Measurements from ENCODE around the gene UNC5C. TPM values are rescaled to one million over a fixed set of nuclear protein-coding genes. Genes with fewer than 3 reads are reported as not detected.
A peak's percentile ranks its signal among the peaks of the same experiment; 100 is the strongest.

The UNC5C gene
- total and polyA plus RNA-seq, 2 donors: 3.7 to 31.5 TPM

- no peak for DNase-seq (ENCODE audit: extremely low spot score)
- Histone ChIP-seq H3K27ac (ENCODE audit: low read depth) (no peak overlapping the region), H3K36me3 (ENCODE audit: insufficient read depth) (no peaks in the 10 kb centered on the region), H3K4me3 (ENCODE audit: low read depth, low read length) (no peak overlapping the region), H3K4me1 (ENCODE audit: insufficient read depth) (no peaks in the 10 kb centered on the region)
- 51% methylated on average over 3 of the region's 3 CpGs for WGBS
Observed at GRCh38 chr4:95540227-95540626, 8.5 kb downstream of the UNC5C start.

- Histone ChIP-seq H3K27ac (ENCODE audit: low read depth) (no peak overlapping the region), H3K36me3 (ENCODE audit: insufficient read depth) (no peaks in the 10 kb centered on the region), H3K4me3 (ENCODE audit: low read depth, low read length) (no peak overlapping the region), H3K4me1 (ENCODE audit: insufficient read depth) (no peaks in the 10 kb centered on the region)
- 68% methylated on average over 5 of the region's 5 CpGs for WGBS
- no peak for DNase-seq (ENCODE audit: extremely low spot score)
Observed at GRCh38 chr4:95539106-95539505, 9.7 kb downstream of the UNC5C start.

- 76% methylated on average over 3 of the region's 3 CpGs for WGBS
- no peak overlapping the region for H3K4me3 ChIP-seq (ENCODE audit: low read depth, low read length)
- H3K36me3 ChIP-seq (ENCODE audit: insufficient read depth): no peaks in the 10 kb centered on the region
- no peak for DNase-seq (ENCODE audit: extremely low spot score)
- no peaks in the 10 kb centered on the region for H3K4me1 ChIP-seq (ENCODE audit: insufficient read depth)
- H3K27ac ChIP-seq (ENCODE audit: low read depth): no peak overlapping the region
Observed at GRCh38 chr4:95537863-95538488, 10.8 kb downstream of the UNC5C start.

- no peak overlapping the region for H3K4me3 ChIP-seq (ENCODE audit: low read depth, low read length)
- H3K36me3 ChIP-seq (ENCODE audit: insufficient read depth): no peaks in the 10 kb centered on the region
- no peaks in the 10 kb centered on the region for H3K4me1 ChIP-seq (ENCODE audit: insufficient read depth)
- H3K27ac ChIP-seq (ENCODE audit: low read depth): peak overlapping the region; percentile 23
- no peak for DNase-seq (ENCODE audit: extremely low spot score)
- 66% methylated on average over 8 of the region's 8 CpGs for WGBS
Observed at GRCh38 chr4:95537191-95537590, 11.6 kb downstream of the UNC5C start.

GRCh38 chr4:95536650-95537049 lies 12.1 kb downstream of the UNC5C start:
- Histone ChIP-seq H3K4me3 (ENCODE audit: low read depth, low read length) (no peak overlapping the region), H3K27ac (ENCODE audit: low read depth) (no peak overlapping the region), H3K4me1 (ENCODE audit: insufficient read depth) (no peaks in the 10 kb centered on the region), H3K36me3 (ENCODE audit: insufficient read depth) (no peaks in the 10 kb centered on the region)
- DNase-seq (ENCODE audit: extremely low spot score): no peak
- 90% methylated on average over 2 of the region's 2 CpGs for WGBS

- H3K27ac ChIP-seq (ENCODE audit: low read depth): no peak overlapping the region
- no peaks in the 10 kb centered on the region for H3K4me1 ChIP-seq (ENCODE audit: insufficient read depth)
- H3K4me3 ChIP-seq (ENCODE audit: low read depth, low read length): no peak overlapping the region
- no peaks in the 10 kb centered on the region for H3K36me3 ChIP-seq (ENCODE audit: insufficient read depth)
- 83% methylated on average over 4 of the region's 4 CpGs for WGBS
- no peak for DNase-seq (ENCODE audit: extremely low spot score)
Observed at GRCh38 chr4:95535180-95535579, 13.6 kb downstream of the UNC5C start.

- DNase-seq (ENCODE audit: extremely low spot score): no peak
- H3K4me3 ChIP-seq (ENCODE audit: low read depth, low read length): no peak overlapping the region
- no peaks in the 10 kb centered on the region for H3K36me3 ChIP-seq (ENCODE audit: insufficient read depth)
- no peaks in the 10 kb centered on the region for H3K4me1 ChIP-seq (ENCODE audit: insufficient read depth)
- WGBS: 81% methylated on average over 5 of the region's 5 CpGs
- no peak overlapping the region for H3K27ac ChIP-seq (ENCODE audit: low read depth)
Observed at GRCh38 chr4:95534032-95534431, 14.7 kb downstream of the UNC5C start.

GRCh38 chr4:95533254-95533653 lies 15.5 kb downstream of the UNC5C start:
- no peak overlapping the region for H3K4me3 ChIP-seq (ENCODE audit: low read depth, low read length)

GRCh38 chr4:95532305-95532704 lies 16.5 kb downstream of the UNC5C start:
- no peak for DNase-seq (ENCODE audit: extremely low spot score)
- Histone ChIP-seq H3K4me3 (ENCODE audit: low read depth, low read length) (no peak overlapping the region), H3K4me1 (ENCODE audit: insufficient read depth) (no peaks in the 10 kb centered on the region), H3K36me3 (ENCODE audit: insufficient read depth) (no peaks in the 10 kb centered on the region), H3K27ac (ENCODE audit: low read depth) (no peak overlapping the region)
- WGBS: 89% methylated on average over 3 of the region's 3 CpGs

More at GRCh38 chr4:95533254-95533653, 15.5 kb downstream of the UNC5C start:
- 91% methylated on average over 9 of the region's 9 CpGs for WGBS
- Histone ChIP-seq H3K4me1 (ENCODE audit: insufficient read depth) (no peaks in the 10 kb centered on the region), H3K36me3 (ENCODE audit: insufficient read depth) (no peaks in the 10 kb centered on the region), H3K27ac (ENCODE audit: low read depth) (no peak overlapping the region)
- DNase-seq (ENCODE audit: extremely low spot score): no peak

GRCh38 chr4:95531141-95531540 lies 17.6 kb downstream of the UNC5C start:
- DNase-seq (ENCODE audit: extremely low spot score): no peak
- Histone ChIP-seq H3K36me3 (ENCODE audit: insufficient read depth) (no peaks in the 10 kb centered on the region), H3K4me1 (ENCODE audit: insufficient read depth) (no peaks in the 10 kb centered on the region), H3K27ac (ENCODE audit: low read depth) (no peak overlapping the region), H3K4me3 (ENCODE audit: low read depth, low read length) (no peak overlapping the region)
- whole genome bisulfite sequencing: 70% methylated on average over 1 of the region's 1 CpG

GRCh38 chr4:95529946-95530345 lies 18.8 kb downstream of the UNC5C start:
- Histone ChIP-seq H3K4me3 (ENCODE audit: low read depth, low read length) (no peak overlapping the region), H3K27ac (ENCODE audit: low read depth) (no peak overlapping the region), H3K36me3 (ENCODE audit: insufficient read depth) (no peaks in the 10 kb centered on the region), H3K4me1 (ENCODE audit: insufficient read depth) (no peaks in the 10 kb centered on the region)
- no peak for DNase-seq (ENCODE audit: extremely low spot score)

GRCh38 chr4:95528388-95528948 lies 20.3 kb downstream of the UNC5C start:
- Histone ChIP-seq H3K4me3 (ENCODE audit: low read depth, low read length) (no peak overlapping the region), H3K4me1 (ENCODE audit: insufficient read depth) (no peaks in the 10 kb centered on the region), H3K27ac (ENCODE audit: low read depth) (no peak overlapping the region), H3K36me3 (ENCODE audit: insufficient read depth) (no peaks in the 10 kb centered on the region)
- WGBS: 51% methylated on average over 4 of the region's 4 CpGs
- no peak for DNase-seq (ENCODE audit: extremely low spot score)

- Histone ChIP-seq H3K27ac (ENCODE audit: low read depth) (no peak overlapping the region), H3K4me1 (ENCODE audit: insufficient read depth) (no peaks in the 10 kb centered on the region)
Observed at GRCh38 chr4:95526075-95526474, 22.7 kb downstream of the UNC5C start.

GRCh38 chr4:95524729-95525128 lies 24.0 kb downstream of the UNC5C start:
- no peak overlapping the region for H3K4me3 ChIP-seq (ENCODE audit: low read depth, low read length)
- DNase-seq (ENCODE audit: extremely low spot score): no peak
- no peaks in the 10 kb centered on the region for H3K36me3 ChIP-seq (ENCODE audit: insufficient read depth)
- no peaks in the 10 kb centered on the region for H3K4me1 ChIP-seq (ENCODE audit: insufficient read depth)
- H3K27ac ChIP-seq (ENCODE audit: low read depth): no peak overlapping the region
- 55% methylated on average over 2 of the region's 2 CpGs for WGBS

More at GRCh38 chr4:95526075-95526474, 22.7 kb downstream of the UNC5C start:
- no peak for DNase-seq (ENCODE audit: extremely low spot score)
- WGBS: 93% methylated on average over 2 of the region's 2 CpGs
- H3K36me3 ChIP-seq (ENCODE audit: insufficient read depth): no peaks in the 10 kb centered on the region
- no peak overlapping the region for H3K4me3 ChIP-seq (ENCODE audit: low read depth, low read length)

All from urinary bladder (tissue), 4 donors.